WTC11 (cell line): ENCODE results near the gene HNRNPUL1. TPM values are rescaled to one million over a fixed set of nuclear protein-coding genes. Genes with fewer than 3 reads are reported as not detected.
"Not testable (repeated sequence)": the region's sequence is repeated elsewhere in the genome, so short reads cannot be mapped to it uniquely, and the experiment has no call there.

Experiments
- ATAC-seq: fragments of 200-7000 bp; cut with Tn5 transposase; 2 replicates; pipeline ENCODE4 v1.10.0; 2021; ENCODE audit warnings: mild to moderate bottlenecking, moderate library complexity
- CTCF ChIA-PET: fragments of 300-600 bp; sonication (Branson Sonifier 250); formaldehyde crosslinking; loops from one replicate; lab custom pipeline; 2021; ENCODE audit warnings: antibody characterized with exemption; lab: Charles Lee
- POLR2A ChIA-PET: fragments of 350-600 bp; sonication (Branson Sonifier 250); formaldehyde crosslinking; loops from one replicate; lab custom pipeline; 2021; ENCODE audit warnings: antibody characterized with exemption; lab: Charles Lee
- DNase-seq: peaks from one replicate; pipeline ENCODE4 v3.0.0; 2021; ENCODE audit warnings: low spot score
- H3K27ac Mint-ChIP-seq: 2 replicates; pipeline ENCODE4 v1.8.0; 2021; ENCODE audit warnings: mixed read lengths
- H3K27me3 Mint-ChIP-seq: 2 replicates; pipeline ENCODE4 v1.8.0; 2021; ENCODE audit warnings: low read depth, mild to moderate bottlenecking, moderate library complexity, mixed read lengths
- H3K36me3 Mint-ChIP-seq: 2 replicates; pipeline ENCODE4 v1.8.0; 2021; ENCODE audit warnings: mixed read lengths
- H3K4me1 Mint-ChIP-seq: 2 replicates; pipeline ENCODE4 v1.8.0; 2022; ENCODE audit warnings: mixed read lengths
- H3K4me3 Mint-ChIP-seq: 2 replicates; pipeline ENCODE4 v1.8.0; 2021; ENCODE audit warnings: mild to moderate bottlenecking, moderate library complexity, mixed read lengths
- H3K9me3 Mint-ChIP-seq: 2 replicates; pipeline ENCODE4 v1.8.0; 2021; ENCODE audit warnings: mixed read lengths
- FOXK1 ChIP-seq: sonication (generic); formaldehyde crosslinking; IDR thresholded peaks from 2 replicates; pipeline ENCODE4 v1.8.0; 2022; ENCODE audit warnings: mild to moderate bottlenecking, moderate library complexity, missing genetic modification reagents
- JUN ChIP-seq: sonication (generic); formaldehyde crosslinking; IDR thresholded peaks from 2 replicates; pipeline ENCODE4 v1.8.0; 2023; ENCODE audit warnings: mild to moderate bottlenecking, missing genetic modification reagents
- NFYB ChIP-seq: sonication (generic); formaldehyde crosslinking; conservative IDR thresholded peaks from 2 replicates; pipeline ENCODE4 v1.8.0; 2022; ENCODE audit warnings: low read depth, missing genetic modification reagents
- NR2C2 ChIP-seq: sonication (generic); formaldehyde crosslinking; IDR thresholded peaks from 2 replicates; pipeline ENCODE4 v1.8.0; 2022; ENCODE audit warnings: mild to moderate bottlenecking, missing genetic modification reagents
- NR3C1 ChIP-seq: sonication (generic); formaldehyde crosslinking; conservative IDR thresholded peaks from 2 replicates; pipeline ENCODE4 v1.8.1; 2023; ENCODE audit warnings: low read depth, mild to moderate bottlenecking, missing genetic modification reagents
- OVOL2 ChIP-seq: fragments of 250-450 bp; sonication (Bioruptor Pico); IDR thresholded peaks from 2 replicates; pipeline ENCODE4 v1.9.0; 2021; ENCODE audit warnings: mild to moderate bottlenecking, borderline replicate concordance
- PRRX2 ChIP-seq: fragments of 250-450 bp; sonication (Bioruptor Pico); IDR thresholded peaks from 2 replicates; pipeline ENCODE4 v1.8.0; 2021; ENCODE audit warnings: mild to moderate bottlenecking
- SOX15 ChIP-seq: fragments of 250-450 bp; sonication (Bioruptor Pico); IDR thresholded peaks from 2 replicates; pipeline ENCODE4 v1.9.0; 2021; ENCODE audit warnings: mild to moderate bottlenecking
- ZNF121 ChIP-seq: sonication (generic); formaldehyde crosslinking; IDR thresholded peaks from 2 replicates; pipeline ENCODE4 v1.8.0; 2023; ENCODE audit warnings: missing genetic modification reagents
- ZNF232 ChIP-seq: sonication (generic); formaldehyde crosslinking; IDR thresholded peaks from 2 replicates; pipeline ENCODE4 v1.8.0; 2022; ENCODE audit warnings: mild to moderate bottlenecking, missing genetic modification reagents
- ZNF396 ChIP-seq: fragments of 250-450 bp; sonication (Bioruptor Pico); IDR thresholded peaks from 2 replicates; pipeline ENCODE4 v1.8.0; 2021; ENCODE audit warnings: mild to moderate bottlenecking, moderate library complexity, borderline replicate concordance
- ZNF416 ChIP-seq: fragments of 250-450 bp; sonication (Bioruptor Pico); IDR thresholded peaks from 2 replicates; pipeline ENCODE4 v1.9.0; 2021; ENCODE audit warnings: mild to moderate bottlenecking, inconsistent platforms
- ZNF423 ChIP-seq: fragments of 250-450 bp; sonication (Bioruptor Pico); IDR thresholded peaks from 2 replicates; pipeline ENCODE4 v2.1.2; 2022; ENCODE audit warnings: mild to moderate bottlenecking, moderate library complexity
- total RNA-seq: library from RNA; stranded (reverse); gene quantifications from 3 replicates; pipeline ENCODE4 v1.2.3, GENCODE V29; 2021
- TF ChIP-seq, protein P1 (sequence below): sonication (generic); formaldehyde crosslinking; conservative IDR thresholded peaks from 2 replicates; pipeline ENCODE4 v1.8.1; 2023; ENCODE audit warnings: mild to moderate bottlenecking, low read depth, missing genetic modification reagents, moderate library complexity
- TF ChIP-seq, protein P2 (sequence below): sonication (generic); formaldehyde crosslinking; IDR thresholded peaks from 2 replicates; pipeline ENCODE4 v1.8.0; 2023; ENCODE audit warnings: missing genetic modification reagents
- TF ChIP-seq, protein P3 (sequence below): sonication (generic); formaldehyde crosslinking; IDR thresholded peaks from 2 replicates; pipeline ENCODE4 v1.8.0; 2022; ENCODE audit warnings: mild to moderate bottlenecking, missing genetic modification reagents
- TF ChIP-seq, protein P4 (sequence below): sonication (generic); formaldehyde crosslinking; conservative IDR thresholded peaks from 2 replicates; pipeline ENCODE4 v1.8.1; 2022; ENCODE audit warnings: mild to moderate bottlenecking, missing genetic modification reagents

HNRNPUL1 gene
- total RNA-seq, 1 experiment from 2014 or later, result 282 TPM

DNA sequence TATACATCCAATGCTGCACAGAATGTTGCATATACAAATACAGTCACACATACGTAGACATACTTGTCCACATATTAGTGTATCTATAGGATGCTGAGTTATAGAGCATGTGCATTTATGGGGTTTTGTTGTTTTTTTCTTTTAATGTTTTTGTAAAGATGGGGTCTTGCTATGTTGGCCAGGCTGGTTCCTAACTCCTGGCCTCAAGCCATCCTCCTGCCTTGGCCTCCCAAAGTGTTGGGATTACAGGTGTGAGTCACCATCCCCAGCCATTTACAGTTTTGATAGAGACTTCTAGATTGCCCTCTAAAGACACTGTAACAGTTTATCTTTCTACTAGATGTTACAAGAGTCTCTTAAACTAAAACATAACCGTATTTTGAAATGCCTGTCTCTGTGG, 14.3 kb downstream of the HNRNPUL1 start:
- Mint-ChIP-seq H3K36me3 (peaks cover 92% of the 10 kb centered on the region), H3K27me3 (no peaks in the 10 kb centered on the region), H3K4me3 (no peak overlapping the region), H3K27ac (no peak overlapping the region), H3K9me3 (no peaks in the 10 kb centered on the region), H3K4me1 (no peaks in the 10 kb centered on the region)
- CTCF ChIA-PET, result interaction anchor here (2.5 kb wide), 1 partner anchor 16 kb away, joined by 10 read pairs; no protein-coding TSS in a partner anchor
- no peak for ATAC-seq
- TF ChIP-seq, protein P1, sequence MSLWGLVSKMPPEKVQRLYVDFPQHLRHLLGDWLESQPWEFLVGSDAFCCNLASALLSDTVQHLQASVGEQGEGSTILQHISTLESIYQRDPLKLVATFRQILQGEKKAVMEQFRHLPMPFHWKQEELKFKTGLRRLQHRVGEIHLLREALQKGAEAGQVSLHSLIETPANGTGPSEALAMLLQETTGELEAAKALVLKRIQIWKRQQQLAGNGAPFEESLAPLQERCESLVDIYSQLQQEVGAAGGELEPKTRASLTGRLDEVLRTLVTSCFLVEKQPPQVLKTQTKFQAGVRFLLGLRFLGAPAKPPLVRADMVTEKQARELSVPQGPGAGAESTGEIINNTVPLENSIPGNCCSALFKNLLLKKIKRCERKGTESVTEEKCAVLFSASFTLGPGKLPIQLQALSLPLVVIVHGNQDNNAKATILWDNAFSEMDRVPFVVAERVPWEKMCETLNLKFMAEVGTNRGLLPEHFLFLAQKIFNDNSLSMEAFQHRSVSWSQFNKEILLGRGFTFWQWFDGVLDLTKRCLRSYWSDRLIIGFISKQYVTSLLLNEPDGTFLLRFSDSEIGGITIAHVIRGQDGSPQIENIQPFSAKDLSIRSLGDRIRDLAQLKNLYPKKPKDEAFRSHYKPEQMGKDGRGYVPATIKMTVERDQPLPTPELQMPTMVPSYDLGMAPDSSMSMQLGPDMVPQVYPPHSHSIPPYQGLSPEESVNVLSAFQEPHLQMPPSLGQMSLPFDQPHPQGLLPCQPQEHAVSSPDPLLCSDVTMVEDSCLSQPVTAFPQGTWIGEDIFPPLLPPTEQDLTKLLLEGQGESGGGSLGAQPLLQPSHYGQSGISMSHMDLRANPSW (CRISPR knock-in tag), result no peak
- TF ChIP-seq ZNF121 (peak; percentile 84; the same call in 1 of the 2 replicates), PRRX2 (CRISPR knock-in tag) (no peak)
- POLR2A ChIA-PET, result no interaction called here
- no peak for DNase-seq

GRCh38 chr19:41288673-41289530, 24.7 kb downstream of the HNRNPUL1 start:
- TF ChIP-seq NR2C2 (CRISPR knock-in tag), result no peak
- TF ChIP-seq SOX15, result no peak
- TF ChIP-seq ZNF396, result no peak
- no peak for TF ChIP-seq NR3C1 (CRISPR knock-in tag)
- no peak for TF ChIP-seq ZNF232 (CRISPR knock-in tag)
- no peak for TF ChIP-seq ZNF423 (CRISPR knock-in tag)
- TF ChIP-seq JUN, result no peak
- no peak for TF ChIP-seq NFYB (CRISPR knock-in tag)
- TF ChIP-seq FOXK1 (CRISPR knock-in tag), result no peak
- no peak for TF ChIP-seq ZNF416 (CRISPR knock-in tag)
- TF ChIP-seq OVOL2 (CRISPR knock-in tag), result no peak
- TF ChIP-seq, protein P2, sequence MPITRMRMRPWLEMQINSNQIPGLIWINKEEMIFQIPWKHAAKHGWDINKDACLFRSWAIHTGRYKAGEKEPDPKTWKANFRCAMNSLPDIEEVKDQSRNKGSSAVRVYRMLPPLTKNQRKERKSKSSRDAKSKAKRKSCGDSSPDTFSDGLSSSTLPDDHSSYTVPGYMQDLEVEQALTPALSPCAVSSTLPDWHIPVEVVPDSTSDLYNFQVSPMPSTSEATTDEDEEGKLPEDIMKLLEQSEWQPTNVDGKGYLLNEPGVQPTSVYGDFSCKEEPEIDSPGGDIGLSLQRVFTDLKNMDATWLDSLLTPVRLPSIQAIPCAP (CRISPR knock-in tag), result no peak
- TF ChIP-seq, protein P1 (CRISPR knock-in tag), result no peak
- TF ChIP-seq, protein P3, sequence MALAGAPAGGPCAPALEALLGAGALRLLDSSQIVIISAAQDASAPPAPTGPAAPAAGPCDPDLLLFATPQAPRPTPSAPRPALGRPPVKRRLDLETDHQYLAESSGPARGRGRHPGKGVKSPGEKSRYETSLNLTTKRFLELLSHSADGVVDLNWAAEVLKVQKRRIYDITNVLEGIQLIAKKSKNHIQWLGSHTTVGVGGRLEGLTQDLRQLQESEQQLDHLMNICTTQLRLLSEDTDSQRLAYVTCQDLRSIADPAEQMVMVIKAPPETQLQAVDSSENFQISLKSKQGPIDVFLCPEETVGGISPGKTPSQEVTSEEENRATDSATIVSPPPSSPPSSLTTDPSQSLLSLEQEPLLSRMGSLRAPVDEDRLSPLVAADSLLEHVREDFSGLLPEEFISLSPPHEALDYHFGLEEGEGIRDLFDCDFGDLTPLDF (CRISPR knock-in tag), result no peak
- TF ChIP-seq, protein P4, sequence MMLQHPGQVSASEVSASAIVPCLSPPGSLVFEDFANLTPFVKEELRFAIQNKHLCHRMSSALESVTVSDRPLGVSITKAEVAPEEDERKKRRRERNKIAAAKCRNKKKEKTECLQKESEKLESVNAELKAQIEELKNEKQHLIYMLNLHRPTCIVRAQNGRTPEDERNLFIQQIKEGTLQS (CRISPR knock-in tag), result no peak
- peak overlapping the region; percentile 79 for H3K27ac Mint-ChIP-seq
- POLR2A ChIA-PET, result interaction anchor here (1.1 kb wide), 2 partner anchors 13 to 62 kb away, joined by 3 to 7 read pairs; no protein-coding TSS in a partner anchor
- no peaks in the 10 kb centered on the region for H3K9me3 Mint-ChIP-seq
- peak; percentile 55 for ATAC-seq
- no peaks in the 10 kb centered on the region for H3K27me3 Mint-ChIP-seq
- CTCF ChIA-PET, result interaction anchor here (0.5 to 1.6 kb wide), 4 partner anchors 20 to 464 kb away, joined by 3 to 7 read pairs (median 4); no protein-coding TSS in a partner anchor
- peaks cover 26% of the 10 kb centered on the region for H3K4me1 Mint-ChIP-seq
- peaks cover 81% of the 10 kb centered on the region for H3K36me3 Mint-ChIP-seq
- no peak for DNase-seq
- peak overlapping the region; percentile 34 for H3K4me3 Mint-ChIP-seq

DNA sequence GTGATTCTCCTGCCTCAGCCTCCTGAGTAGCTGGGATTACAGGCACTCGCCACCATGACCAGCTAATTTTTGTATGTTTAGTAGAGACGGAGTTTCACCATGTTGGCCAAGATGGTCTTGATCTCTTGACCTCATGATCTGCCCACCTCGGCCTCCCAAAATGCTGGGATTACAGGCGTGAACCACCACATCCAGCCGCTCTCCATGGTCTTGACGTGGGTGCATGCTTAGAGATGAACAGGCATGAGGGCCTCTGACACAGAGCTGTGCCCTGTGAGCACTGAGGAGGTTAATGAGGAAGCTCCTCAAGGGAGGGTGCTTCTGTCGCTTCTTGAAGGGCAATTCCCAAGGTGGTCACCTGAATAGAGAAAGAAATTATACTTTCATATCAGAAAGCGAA, 25.6 kb downstream of the HNRNPUL1 start:
- peak overlapping the region; percentile 65; the same call in 1 of the 2 replicates for H3K27ac Mint-ChIP-seq
- H3K27me3 Mint-ChIP-seq, H3K4me3 Mint-ChIP-seq, DNase-seq, ATAC-seq, H3K9me3 Mint-ChIP-seq: not testable (repeated sequence)
- H3K36me3 Mint-ChIP-seq, result peaks cover 83% of the 10 kb centered on the region
- ChIA-PET POLR2A (interaction anchor here (1.1 kb wide), 2 partner anchors 12 to 63 kb away, joined by 3 to 7 read pairs; no protein-coding TSS in a partner anchor), CTCF (interaction anchor here (0.7 kb wide), 1 partner anchor 13 kb away, joined by 3 read pairs; no protein-coding TSS in a partner anchor)
- H3K4me1 Mint-ChIP-seq, result peaks cover 26% of the 10 kb centered on the region
